Astrocyte of the cerebellum (primary cell): Measurements from ENCODE around the gene CRYBG3.

ENCODE experiments used
- DNase-seq: peaks from one replicate; pipeline ENCODE4 v3.0.0-alpha.2; 2011; ENCODE audit warnings: low read depth
- H3K4me3 ChIP-seq: 2 replicates; pipeline ENCODE4 v1.5.1; 2011; ENCODE audit warnings: mild to moderate bottlenecking, low read depth, low read length, moderate library complexity
- CTCF ChIP-seq: IDR thresholded peaks from 2 replicates; pipeline ENCODE4 v1.5.1; 2012; ENCODE audit warnings: low read length, low read depth, moderate library complexity, mild to moderate bottlenecking; ENCODE audit errors: missing control alignments
- in situ Hi-C: cut with HindIII; loops from 2 replicates; pipeline ENCODE4 v1.10.0; 2017; ENCODE audit warnings: low sequenced_read_pairs

Gene CRYBG3

GRCh38 chr3:97940034-97940433 lies 118.2 kb downstream of the CRYBG3 start:
- in situ Hi-C loops, result no loop called here
- no peak for DNase-seq
- no peak overlapping the region for H3K4me3 ChIP-seq
- no peak for TF ChIP-seq CTCF

GRCh38 chr3:97942801-97943546 lies 121.2 kb downstream of the CRYBG3 start:
- in situ Hi-C loops, result no loop called here
- no peak overlapping the region for H3K4me3 ChIP-seq
- no peak for TF ChIP-seq CTCF
- no peak for DNase-seq

DNA sequence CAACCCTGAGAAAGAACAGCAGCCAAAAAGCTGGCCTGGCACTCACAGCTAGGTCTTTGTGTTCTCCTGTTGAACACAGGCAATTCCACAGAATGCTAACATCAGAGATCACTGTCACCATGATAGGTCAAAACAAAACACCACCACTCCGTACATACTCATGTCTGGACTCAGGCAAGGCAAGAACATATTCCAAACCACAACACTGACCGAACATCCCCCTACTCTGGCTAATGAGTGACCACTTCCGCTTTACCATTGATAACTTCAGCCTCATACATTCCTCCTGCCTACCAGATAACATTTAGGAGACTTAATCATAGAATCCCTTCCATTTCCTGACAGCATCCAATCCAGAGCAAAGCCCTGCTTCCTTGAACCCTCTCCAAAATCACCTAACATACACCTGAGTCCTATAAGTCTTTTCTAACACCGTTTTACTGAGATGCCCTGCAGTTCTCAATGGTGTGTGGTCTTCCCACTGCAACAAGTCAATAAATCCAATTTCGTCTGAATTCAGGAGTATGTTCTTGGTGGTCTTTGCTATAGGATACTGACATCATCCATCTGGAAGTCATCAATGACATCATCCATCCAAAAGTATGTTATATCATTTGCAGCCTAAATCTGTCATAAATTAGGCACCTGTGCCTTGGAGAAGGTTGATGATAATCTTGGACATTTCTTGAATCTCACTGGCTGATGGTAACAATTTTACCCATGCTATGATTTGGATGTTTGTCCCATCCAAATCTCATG lies 126.7 kb downstream of the CRYBG3 start:
- no peak for TF ChIP-seq CTCF
- no peak for DNase-seq
- no peak overlapping the region for H3K4me3 ChIP-seq
- in situ Hi-C loops, result no loop called here

- no peak for DNase-seq
- H3K4me3 ChIP-seq, result no peak overlapping the region
- in situ Hi-C loops, result no loop called here
- no peak for TF ChIP-seq CTCF
Observed at GRCh38 chr3:97949110-97949485, 127.3 kb downstream of the CRYBG3 start.

DNA sequence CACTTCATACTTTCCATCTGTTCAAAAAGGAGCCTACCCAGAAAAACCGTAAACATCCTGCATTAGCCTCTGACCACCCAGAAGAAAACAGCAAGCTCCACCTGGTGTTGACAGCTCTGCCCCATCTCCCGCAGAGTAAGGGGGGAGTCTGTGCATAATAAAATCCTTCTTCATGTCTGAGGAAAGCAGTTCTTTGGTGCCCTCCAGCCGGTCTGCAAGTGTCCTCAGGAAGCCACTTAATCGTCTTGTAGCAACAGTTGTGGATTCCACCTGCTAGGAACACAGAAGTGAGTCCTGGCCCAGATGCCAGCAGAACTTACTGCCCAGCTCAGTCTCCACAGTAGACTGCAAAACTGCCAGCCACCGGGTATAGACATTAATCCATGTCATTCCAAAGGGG lies 127.9 kb downstream of the CRYBG3 start:
- in situ Hi-C loops, result no loop called here
- no peak overlapping the region for H3K4me3 ChIP-seq
- no peak for DNase-seq
- no peak for TF ChIP-seq CTCF

GRCh38 chr3:97950360-97950759 lies 128.5 kb downstream of the CRYBG3 start:
- no peak for TF ChIP-seq CTCF
- in situ Hi-C loops, result no loop called here
- no peak overlapping the region for H3K4me3 ChIP-seq
- no peak for DNase-seq
